Gastrocnemius medialis (tissue), 4 donors: ENCODE data around the gene FUCA2. TPM values are rescaled to one million over a fixed set of nuclear protein-coding genes. Genes with fewer than 3 reads are reported as not detected.

Source experiments
- total RNA-seq, 4 donors: library from RNA; depleted of rRNA; stranded (reverse); fragments of >200 nt; gene quantifications; one replicate each; pipeline versions ENCODE4 v1.1.0 to v1.2.3, GENCODE V29; 2016

Gene FUCA2
- total RNA-seq, 4 donors from 2014 or later: 2.9 to 13.9 (median 6.3) TPM

Other genes starting within 250 kb of the FUCA2 start
- 1 to 10 TPM in 2 of 4 donors, under 1 TPM in 2; 0.16 to 4.4 (median 0.94) TPM for gene ADAT2, start 61.0 kb downstream of the FUCA2 start, total RNA-seq
- 10 to 100 TPM in 3 of 4 donors, 1 to 10 TPM in 1; 9.8 to 18.2 (median 12.3) TPM for gene PEX3, start 60.9 kb downstream of the FUCA2 start, total RNA-seq
- 10 to 100 TPM; 25.4 to 31.8 (median 26.1) TPM for gene PHACTR2, start 166.2 kb upstream of the FUCA2 start, total RNA-seq